ENCODE measurements around the gene PVALEF.

DNA sequence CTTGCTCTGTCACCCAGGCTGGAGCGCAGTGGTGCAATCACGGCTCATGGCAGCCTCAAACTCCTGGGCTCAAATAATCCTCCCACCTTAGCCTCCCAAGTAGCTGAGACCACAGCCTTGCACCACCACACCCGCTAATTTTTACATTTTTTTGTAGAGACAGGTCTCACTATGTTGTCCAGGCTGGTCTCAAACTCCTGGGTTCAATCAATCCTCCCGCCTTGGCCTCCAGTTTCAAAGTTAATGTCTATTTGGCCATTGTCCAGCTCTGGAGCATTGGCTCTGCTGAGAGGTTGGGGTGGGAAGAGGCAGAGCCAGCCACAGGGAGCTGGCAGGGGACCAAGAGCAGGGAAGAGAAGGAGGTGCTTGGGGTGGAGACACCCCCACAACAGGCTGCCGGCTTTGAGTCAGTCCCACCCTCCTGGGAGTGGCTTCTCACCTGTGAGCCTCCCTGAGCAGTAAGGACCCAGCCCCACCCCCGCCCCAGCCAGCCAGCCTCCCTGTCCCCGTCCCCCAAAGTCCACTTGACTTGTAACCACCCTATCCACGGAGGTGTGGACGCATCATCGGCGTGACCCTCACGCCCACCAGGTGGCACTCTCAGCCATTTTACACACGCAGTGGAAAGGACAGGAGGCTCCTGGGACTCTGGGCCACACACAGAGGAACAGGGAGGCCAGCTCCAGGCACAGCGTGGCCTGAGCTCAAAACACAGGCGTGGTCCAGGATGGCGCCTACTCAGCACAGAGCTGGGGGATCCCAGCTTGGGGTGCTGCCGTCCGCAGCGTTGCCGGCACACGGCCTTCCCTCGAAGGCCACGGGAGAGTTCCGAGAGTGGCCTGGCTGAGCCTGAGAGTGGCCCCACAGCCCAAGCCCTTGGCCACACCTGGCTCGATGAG is 22.8 kb upstream of the PVALEF start:
- peak in 3 of 4 experiments; percentile 56 to 86 (median 70) for TF ChIP-seq CTCF (IDR thresholded peaks at IDR 0.05)
- TF ChIP-seq EP300 (IDR thresholded peaks at IDR 0.05) = no peak

Data from gastroesophageal sphincter (tissue), 3 donors.